ENCODE data around the gene PLCL2.

The PLCL2 gene

DNA sequence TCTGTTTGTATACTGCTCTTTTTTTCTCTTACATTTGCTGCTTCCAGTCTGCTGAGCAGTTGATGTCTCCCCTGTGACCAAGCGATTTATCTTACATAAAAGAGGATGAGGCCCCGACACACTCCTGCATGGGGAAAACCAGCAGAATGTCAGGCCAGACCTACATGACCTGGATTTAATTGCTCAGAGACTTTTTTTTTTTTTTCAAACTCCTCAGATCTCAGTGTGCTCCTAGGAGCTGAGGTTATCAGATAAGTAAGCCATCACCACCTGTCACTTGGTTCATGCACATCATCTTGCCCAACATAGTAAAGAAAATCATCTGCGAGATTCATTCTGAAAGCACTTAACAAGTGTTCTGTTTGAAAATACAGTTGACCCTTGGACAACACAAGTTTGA is 163.1 kb downstream of the PLCL2 start:
- DNase-seq, result no peak

DNA sequence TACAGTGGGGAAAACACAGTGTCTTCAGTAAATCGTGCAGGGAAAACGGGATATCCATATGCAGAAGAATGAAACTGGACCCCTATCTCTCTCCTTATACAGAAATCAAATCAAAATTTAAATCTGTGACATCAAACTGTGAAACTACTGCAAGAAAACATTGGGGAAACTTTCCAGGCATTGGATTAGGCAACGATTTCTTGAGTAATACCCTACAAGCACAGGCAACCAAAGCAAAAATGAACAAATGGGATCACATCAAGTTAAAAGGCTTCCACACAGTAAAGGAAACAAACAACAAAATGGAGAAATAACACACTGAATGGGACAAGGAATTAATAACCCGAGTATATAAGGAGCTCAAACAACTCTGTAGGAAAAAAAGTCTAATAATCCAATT is 165.3 kb downstream of the PLCL2 start:
- DNase-seq, result no peak

DNA sequence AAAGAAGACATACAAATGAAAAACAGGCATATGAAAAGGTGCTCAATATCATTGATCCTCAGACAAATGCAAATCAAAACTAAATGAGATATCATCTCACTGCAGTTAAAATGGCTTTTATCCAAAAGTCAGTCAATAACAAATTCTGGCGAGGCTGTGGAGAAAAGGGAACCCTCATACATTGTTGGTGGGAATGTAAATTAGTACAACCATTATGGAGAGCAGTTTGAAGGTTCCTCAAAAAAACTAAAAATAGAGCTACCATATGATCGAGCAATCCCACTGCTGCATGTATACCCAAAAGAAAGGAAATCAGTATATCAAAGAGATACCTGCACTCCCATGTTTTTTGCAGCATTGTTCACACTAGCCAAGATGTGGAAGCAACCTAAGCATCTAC is 165.8 kb downstream of the PLCL2 start:
- no peak for DNase-seq

DNA sequence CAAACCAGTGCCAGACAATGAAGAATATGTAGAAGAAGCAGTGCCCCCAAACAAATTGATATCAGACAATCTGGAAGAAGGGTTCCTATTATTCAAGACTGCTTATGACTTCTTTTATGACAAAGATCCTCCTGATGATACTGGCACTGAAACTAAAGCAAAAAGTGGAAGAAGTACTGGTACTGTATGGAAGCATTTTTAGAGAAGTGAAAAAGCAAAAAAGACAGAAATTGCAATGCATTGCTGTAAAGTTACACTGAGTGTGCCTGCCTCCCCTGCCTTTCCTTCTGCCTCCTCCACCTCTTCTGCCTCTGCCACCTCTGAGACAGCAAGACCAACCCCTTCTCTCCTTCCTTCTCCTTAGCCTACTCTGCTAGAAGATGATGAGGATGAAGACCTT is 167.6 kb downstream of the PLCL2 start:
- DNase-seq, result no peak

DNA sequence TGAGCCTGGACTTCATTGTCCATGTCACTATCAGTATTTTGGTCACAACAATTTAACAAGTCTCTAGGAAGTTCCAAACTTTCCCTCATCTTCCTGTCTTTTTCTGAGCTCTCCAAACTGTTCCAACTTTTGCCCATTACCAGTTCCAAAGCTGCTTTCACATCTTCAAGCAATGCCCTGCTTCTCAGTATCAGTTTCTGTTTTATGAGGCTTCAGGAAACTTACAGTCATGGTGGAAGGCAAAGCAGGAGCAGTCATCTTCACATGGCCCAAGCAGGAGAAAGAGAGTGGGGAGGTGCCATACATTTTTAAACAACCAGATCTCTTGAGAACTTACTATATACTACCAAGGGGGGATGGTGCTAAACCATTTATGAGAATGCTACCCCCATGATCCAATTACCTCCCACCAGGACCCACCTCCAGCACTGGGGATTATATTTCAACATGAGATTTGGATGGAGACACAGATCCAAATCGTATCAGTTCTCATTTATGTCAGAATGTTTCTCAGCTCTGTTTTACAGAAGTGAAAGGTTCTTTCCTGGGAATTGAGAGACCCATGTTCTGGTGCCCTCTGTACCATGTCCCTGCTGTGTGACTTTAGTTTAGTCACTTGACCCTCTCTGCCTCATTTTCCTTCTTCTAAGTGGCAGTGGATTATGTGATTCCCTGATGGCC is 169.7 kb downstream of the PLCL2 start:
- no peak for DNase-seq

DNA sequence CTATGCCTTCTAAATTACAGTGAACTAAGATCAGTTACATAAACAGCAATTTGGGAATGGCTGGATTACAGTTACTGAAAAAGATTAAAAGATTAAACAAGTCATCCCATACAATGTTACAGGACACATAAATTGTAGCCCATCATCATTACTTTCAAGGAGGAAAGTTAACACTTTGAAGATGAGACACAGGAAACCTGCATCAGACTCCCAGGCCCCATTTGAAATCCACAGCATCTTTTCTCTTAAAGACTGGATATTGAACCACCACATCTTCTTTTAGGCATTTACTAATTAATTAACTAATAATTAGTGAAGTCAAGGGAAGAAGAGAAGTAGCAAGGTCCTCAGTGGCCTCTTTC is 170.2 kb downstream of the PLCL2 start:
- no peak for DNase-seq

DNA sequence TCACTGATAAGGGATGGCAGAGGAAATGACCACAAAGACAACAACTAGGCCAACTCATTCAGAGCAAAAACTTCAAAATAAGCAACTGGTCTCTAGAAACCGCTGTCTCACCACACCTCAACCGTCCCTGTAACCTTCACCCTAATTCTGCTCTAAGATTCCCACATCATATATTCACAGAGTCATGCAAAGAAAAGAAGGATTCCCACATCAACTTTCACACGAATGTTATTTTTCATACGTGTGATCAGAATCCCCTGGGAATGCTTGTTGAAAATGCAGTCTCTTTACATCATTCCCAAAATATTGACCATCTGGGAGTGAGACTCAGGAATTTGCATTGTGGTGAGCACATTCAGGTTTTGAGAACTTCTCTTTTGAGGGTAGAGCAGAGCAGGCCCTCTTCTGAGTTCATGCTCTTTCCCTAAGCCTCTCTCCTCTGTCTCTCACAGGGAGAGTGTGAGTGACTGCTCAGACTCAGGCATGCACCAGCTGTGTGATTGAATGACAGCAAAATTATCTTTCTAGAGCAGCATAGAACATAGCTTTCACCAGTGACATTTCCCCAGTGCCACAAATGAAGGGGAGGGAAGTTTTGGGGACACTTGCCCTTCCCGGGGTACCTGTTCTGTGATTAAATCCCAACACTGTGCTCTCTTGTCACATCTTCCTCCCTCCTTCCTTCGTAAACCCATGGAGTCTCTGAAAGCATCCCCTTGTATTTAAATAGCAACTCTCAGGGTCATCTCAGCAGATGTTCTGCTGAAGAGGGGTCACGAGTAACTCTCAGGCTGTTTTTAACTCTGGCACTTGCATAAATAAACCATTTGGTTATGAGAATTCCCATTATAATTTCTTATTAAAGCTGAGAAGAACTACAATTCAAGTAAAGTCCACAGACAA is 170.9 kb downstream of the PLCL2 start:
- DNase-seq, result no peak

DNA sequence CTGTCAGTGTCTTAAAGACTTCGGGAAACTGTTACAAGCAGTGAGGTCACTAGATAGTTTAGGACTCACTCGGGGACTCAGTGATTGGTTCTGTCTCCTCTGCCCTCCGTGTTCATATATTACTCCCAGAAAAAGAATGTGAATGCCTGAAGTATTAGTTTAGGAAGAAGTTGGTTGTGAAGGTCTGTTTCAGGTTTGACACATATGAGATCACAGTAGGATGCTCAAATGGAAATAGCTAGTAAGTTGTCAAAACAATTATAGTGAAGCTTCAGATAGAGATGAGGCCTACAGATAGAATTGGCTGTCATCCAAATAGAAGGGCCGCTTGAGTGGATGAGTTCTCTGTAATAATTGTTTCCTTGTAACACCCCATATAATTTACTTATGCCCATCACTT is 172.6 kb downstream of the PLCL2 start:
- DNase-seq, result no peak

DNA sequence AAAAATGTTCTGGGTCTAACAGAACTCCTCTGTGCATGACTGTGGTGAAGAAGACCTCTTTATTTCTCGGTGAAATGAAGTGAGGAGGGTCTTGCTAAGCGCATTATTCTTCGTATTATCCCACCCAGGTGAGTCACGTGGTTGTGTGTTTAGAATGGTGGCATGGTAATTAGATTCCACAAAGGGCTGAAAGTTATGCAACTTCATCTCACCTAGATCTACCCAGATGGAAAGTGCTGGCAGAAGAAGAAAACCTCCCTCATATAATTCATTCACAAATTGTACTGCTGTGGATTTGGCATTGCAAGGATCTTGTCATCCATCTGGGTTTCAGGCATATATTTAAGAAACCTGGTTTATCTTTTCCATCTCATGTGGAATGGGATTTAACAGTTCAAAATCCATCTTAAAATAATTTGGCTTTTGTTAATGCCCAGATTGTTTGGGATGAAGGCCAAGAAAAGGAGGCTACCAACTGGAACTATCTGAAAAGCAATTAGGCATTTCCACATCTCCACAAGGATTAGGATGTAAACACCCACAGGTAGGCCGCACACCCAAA is 175.3 kb downstream of the PLCL2 start:
- peak in 1 of 2 donors; percentile 39 for DNase-seq

DNA sequence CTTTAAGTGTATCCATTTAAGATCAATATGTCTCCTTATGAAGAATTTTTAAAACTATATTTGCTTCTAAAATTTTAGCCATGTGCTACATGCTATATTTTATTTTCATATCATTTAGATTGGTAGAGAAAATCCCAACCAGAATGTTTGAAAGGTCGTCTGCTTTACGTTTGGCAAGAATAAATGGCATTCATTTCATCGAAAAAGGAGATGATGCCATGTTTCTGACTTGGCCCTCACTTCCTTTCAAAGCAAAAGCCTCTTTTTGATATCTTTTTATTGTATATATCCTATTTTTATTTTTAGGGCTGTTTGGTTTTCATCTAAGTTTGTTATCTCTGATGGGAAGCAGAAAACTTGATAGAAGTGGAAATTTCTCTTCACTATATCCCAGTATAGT is 176.2 kb downstream of the PLCL2 start:
- DNase-seq, result no peak

DNA sequence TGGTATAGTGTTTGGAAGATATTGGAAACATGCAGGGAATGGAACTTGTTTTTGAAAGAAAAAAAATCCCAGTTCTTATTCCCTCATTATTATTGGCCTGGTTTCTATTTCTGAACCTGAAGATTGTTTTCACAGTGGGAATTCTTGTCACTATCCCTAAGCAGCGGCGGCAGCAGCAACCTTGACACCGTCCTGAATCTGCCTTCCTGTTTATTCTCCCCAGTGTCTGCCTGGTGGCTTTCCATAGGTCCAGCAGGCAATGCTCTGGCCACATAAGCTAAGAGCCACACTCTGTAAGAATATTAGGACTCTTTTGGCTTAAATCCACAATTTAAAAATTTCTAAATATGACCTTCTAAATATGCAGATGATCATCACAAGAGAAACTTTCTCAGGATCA is 178.0 kb downstream of the PLCL2 start:
- no peak for DNase-seq

DNA sequence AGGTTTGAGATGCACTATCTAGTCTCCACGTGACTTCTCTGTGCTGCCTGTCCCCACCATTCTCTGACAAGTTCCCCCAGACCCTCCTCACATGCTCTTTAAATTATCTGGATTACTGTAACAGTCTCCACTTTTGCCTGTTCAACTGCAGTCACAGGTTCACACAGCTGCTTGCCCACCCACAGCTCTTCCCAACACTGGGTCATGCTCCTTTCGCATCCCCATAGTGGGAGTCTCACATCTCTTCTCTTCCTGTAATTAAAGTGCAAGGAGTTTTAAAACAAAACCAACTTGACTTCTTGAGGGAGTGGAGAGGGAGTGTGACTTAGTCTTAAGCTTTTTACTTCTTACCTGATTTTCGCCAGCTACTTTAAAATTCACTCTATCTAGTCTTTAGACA is 178.8 kb downstream of the PLCL2 start:
- DNase-seq, result no peak

DNA sequence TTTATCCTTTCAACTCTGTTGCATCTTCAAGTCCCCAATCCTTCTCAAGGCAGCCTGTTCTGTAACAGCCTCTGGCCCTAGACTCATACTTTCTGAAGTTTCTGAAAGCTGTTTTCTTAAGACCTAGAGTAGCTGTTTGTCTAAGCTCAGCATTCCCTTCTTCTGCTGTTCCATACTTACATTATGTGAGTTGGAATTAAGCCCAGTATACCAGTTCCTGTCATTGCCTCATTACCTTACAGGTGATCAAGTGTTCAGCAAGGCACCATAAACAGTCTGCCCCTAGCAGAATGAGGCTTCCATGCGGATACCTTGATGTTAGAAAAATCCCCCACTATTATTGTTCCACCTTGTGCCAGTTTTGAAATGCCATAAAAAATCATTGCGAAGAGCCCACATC is 180.6 kb downstream of the PLCL2 start:
- DNase-seq, result no peak

DNA sequence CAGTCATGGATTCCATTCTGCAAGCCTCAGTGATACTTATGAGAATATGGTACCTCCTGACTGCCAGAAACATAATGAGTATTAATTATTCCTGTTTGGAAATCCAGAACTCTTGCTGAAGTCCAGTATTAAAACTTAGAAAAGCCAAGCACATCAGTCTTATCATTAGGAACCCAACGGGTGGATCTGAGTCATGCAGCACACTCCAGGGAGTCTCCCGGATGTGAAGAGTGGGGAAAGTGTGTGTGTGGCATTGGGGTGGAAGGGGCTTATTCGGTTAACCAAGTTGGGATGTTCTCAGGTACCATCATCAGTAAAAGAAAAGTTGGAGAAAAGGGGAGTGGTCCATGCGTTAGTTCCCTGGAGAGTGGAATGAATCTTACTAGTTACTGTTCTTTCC is 181.1 kb downstream of the PLCL2 start:
- DNase-seq, result no peak

DNA sequence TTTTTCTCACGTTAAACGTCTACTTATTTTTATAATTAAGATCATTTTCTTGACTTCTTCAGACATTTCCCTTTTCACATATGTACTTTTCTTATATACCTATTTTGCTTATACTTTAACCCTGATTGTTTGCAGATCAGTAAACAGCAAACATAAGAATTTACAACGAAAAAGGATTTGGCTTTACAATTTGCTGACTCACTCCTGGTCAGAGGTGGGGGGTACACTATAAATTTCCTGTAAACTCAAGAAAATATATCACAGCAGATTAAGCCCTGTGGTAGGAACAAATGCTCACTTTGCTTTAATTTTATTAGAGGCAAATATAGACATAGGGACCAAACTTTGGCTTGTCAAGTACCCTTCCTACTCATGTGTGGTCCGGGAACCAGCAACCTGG is 185.0 kb downstream of the PLCL2 start:
- no peak for DNase-seq

DNA sequence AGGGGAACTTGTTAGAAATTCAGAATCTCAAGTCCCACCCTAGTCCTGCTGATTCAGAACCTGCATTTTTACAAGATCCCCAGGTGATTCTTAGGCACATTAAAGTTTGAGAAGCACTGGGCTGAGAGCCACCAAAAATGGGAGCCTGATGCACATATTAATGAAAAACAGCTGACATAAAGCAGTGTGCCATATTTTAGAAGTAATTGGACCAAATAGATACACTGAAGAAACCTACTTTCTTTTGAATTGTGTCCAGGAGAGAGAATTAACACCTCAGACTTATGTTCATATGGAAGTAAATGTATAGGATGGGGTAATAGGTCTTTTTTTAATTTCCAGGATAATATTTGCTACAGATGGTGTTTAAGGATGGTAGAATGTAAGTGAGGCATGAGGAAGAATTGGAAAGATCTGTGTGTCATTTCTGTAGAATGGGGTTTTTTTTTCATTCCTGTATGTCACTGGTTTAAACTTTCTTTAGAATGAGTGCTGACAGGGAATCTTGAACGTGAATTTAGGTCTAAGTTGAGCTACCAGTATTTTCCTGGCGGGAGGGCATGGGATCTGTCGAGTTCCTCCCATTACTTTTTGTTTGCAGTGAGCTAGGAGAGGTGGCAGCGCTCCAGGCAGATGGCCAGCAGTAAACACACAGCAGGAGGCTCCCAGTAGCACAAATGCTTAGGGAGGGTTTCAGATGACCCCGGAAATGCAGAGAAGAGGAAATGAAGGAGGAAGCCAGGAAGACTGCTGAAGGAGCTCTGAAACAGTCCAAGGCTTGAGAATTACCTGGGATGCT is 185.6 kb downstream of the PLCL2 start:
- DNase-seq, result no peak

DNA sequence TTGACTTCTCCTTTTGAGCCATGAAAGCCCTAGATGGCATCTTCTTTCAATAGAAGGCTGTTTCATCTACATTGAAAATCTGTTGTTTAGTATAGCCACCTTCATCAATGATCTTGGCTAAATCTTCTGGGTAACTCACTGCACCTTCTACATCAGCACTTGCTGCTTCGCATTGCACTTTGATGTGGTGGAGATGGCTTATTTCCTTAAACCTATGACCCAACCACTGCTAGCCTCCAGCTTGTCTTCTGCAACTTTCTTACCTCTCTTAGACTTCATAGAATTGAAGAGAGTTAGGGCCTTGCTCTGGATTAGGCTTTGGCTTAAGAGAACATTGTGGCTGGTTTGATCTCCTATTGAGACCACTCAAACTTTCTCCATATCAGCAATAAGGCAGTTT is 189.8 kb downstream of the PLCL2 start:
- DNase-seq, result no peak

DNA sequence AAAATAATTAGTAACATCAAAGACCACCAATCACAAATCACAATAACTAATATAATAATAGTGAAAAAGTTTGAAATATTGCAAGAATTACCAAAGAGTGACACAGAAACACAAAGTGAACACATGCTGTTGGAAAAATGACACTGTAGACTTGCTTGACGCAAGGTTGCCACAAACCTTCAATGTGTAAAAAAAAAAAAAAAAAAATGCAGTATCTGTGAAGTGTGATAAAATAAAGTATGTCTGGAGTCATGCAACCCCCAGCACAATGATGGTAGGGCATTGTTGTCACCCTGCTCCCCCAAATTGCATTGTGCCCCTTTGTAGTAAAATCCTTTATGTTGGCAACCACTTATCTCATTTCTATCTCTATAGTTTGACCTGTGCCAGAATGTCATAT is 190.6 kb downstream of the PLCL2 start:
- DNase-seq, result no peak

DNA sequence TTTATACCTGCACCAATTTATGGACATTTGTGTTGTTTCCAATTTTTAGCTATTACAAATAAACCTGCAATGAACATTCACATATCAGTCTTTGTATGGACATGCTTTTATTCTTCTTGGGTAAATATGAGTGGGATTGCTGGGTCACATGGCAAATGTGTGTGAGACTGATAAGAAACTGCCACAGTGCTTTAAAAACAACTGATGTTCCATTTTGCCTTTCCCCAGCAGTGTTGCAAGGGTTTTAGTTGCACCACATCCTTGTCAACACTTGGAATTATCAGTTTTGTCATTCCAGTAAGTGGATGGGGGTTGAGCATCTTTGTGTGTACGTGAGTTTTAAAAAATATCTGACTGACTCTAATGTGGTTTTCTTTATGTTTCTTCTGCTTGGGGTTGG is 191.2 kb downstream of the PLCL2 start:
- no peak for DNase-seq

DNA sequence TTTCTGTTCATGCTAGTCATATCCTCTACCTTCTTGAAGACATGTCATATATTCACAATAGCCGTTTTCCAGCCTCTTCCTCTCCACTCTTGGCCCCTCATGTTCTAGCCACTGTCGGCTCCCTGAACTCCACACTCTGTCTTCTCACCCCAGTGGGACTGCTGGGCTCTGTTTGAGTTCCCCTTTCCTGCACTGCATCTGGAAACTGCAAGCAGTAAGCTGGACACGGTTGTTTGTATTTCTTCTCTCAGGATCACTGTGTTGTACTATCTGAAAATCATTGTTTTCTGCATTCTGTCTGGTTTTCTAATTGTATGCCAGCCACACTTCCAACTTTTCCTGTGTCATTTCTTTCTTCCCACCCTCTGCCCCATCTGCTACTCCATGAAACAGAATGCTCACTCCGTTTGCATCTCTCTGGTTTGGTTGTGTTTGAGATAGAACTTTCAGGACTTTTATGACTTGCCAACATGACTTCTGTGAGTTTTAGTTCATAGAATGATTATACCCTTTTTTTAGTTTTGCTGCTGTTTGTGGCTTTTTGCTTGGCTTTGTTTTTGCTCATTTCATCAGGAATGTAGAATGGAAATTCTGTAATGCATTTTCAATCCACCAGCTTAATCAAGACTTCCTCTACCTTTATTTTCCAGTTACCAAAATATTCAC is 192.3 kb downstream of the PLCL2 start:
- DNase-seq, result no peak

DNA sequence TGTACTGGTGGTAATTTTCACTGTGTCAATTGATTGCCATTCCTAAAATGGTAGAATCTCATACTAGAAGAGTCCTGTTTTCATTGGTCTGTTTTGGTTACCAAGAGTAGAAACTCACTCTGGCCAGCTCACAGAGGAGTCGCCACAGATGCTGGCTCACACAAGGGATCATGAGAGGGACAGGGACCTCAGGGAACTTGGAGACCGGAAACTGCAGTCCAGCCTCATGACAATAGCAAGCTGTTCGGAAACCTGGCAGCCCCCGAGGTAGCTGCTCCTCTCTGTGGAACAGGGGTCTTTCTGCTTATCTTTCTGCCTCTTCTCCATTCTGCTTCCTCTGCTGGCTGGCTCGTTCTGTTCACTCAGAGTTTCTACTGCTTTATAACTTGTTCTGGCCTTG is 192.9 kb downstream of the PLCL2 start:
- DNase-seq, result no peak

DNA sequence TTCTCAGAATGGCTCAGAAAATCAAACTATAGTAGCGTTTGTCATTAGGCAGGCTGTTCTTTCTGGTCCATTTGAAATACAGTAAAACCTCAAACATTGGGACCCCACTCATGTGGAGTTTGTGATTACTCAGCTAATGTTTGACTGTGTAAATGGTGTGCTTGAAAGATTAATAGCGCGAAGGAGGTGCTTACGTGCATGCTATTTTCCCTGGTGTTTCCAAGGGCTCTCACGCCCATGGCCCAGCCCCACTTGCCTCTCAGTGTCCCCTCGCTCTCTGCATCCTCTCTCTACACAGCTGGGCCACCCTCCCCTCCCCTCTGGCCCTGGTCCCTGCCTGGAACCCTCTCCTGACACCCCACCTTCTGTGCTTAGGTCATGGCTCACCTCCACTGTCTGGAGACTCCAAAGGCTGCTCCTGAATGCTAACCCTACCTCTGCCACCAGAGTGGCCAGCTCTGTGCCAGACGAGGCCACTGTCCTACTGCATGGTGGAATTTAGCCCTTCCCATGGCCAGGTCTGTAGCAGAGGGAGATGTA is 194.2 kb downstream of the PLCL2 start:
- no peak for DNase-seq

DNA sequence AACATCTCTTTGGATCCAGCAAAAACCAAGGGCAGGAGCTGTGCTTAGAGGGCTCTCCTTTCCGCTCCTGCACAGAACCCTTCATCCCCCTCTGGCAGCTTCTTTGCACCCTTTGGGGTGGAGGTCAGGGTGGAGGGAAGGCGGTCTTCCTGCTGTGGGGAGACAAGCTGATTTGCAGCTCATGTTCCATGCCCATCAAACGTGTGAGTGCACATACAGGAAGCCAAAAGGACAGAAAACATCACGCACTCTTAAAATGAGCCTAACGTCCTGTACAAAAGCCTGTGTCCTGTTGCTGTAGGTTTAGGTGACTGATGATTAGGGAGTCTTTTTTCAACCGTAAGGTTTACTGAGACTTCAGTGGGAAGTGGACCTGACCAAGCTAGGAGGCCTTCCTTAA is 195.2 kb downstream of the PLCL2 start:
- no peak for DNase-seq
